ENCODE data around the gene CADM1.

GRCh38 chr11:115129473-115130289 is 374.5 kb downstream of the CADM1 start:
- no peak for TF ChIP-seq POLR2A (IDR thresholded peaks at IDR 0.05)
- TF ChIP-seq CTCF (IDR thresholded peaks at IDR 0.05): no peak

Measured in prostate gland (tissue), 2 donors.